Caco-2 (cell line): ENCODE data around the gene CORO2B. TPM values are rescaled to one million over a fixed set of nuclear protein-coding genes. Genes with fewer than 3 reads are reported as not detected.
A peak's percentile ranks its signal among the peaks of the same experiment; 100 is the strongest.

Source experiments
- BruUV-seq: library from RNA; stranded (reverse); fragments of 400-500 nt; replicated peaks from 2 replicates; lab custom pipeline; 2021; lab: Mats Ljungman, UMichigan
- CTCF ChIA-PET: fragments of 300-600 bp; sonication (Branson Sonifier 250); formaldehyde crosslinking; loops from one replicate; lab custom pipeline; 2022; ENCODE audit warnings: antibody characterized with exemption; lab: Charles Lee
- POLR2A ChIA-PET: fragments of 300-600 bp; sonication (Branson Sonifier 250); formaldehyde crosslinking; loops from one replicate; lab custom pipeline; 2022; ENCODE audit warnings: antibody characterized with exemption; lab: Charles Lee
- DNase-seq, 2 experiments: peaks; one replicate each; pipeline versions ENCODE4 v3.0.0 to v3.0.0-alpha.2; 2020 to 2022
- H3K27me3 ChIP-seq: replicated peaks from 2 replicates; pipeline ENCODE4 v1.6.0; 2011; ENCODE audit warnings: low read length; ENCODE audit not compliant: control insufficient read depth, insufficient read depth
- H3K36me3 ChIP-seq: 2 replicates; pipeline ENCODE4 v1.5.1; 2011; ENCODE audit warnings: low read length; ENCODE audit not compliant: control insufficient read depth, insufficient read depth
- H3K4me1 ChIP-seq: fragments of 250-450 bp; sonication (Bioruptor Pico); 2 replicates; pipeline ENCODE4 v1.5.1; 2020; ENCODE audit warnings: mild to moderate bottlenecking
- H3K4me3 ChIP-seq: 2 replicates; pipeline ENCODE4 v1.5.1; 2011; ENCODE audit warnings: low read depth, mild to moderate bottlenecking, control low read depth, low read length
- H3K9me3 ChIP-seq: fragments of 250-450 bp; sonication (Bioruptor Pico); 2 replicates; pipeline ENCODE4 v1.5.1; 2020; ENCODE audit warnings: mild to moderate bottlenecking, moderate library complexity
- H3K27ac Mint-ChIP-seq: one replicate; pipeline ENCODE4 v1.8.0; 2022; ENCODE audit warnings: mixed read lengths; ENCODE audit not compliant: unreplicated experiment
- H3K27me3 Mint-ChIP-seq: one replicate; pipeline ENCODE4 v1.8.0; 2022; ENCODE audit warnings: mixed read lengths; ENCODE audit not compliant: insufficient read depth, unreplicated experiment
- H3K36me3 Mint-ChIP-seq: one replicate; pipeline ENCODE4 v1.8.0; 2022; ENCODE audit warnings: mild to moderate bottlenecking, mixed read lengths; ENCODE audit not compliant: insufficient read depth, unreplicated experiment
- H3K4me1 Mint-ChIP-seq: one replicate; pipeline ENCODE4 v1.8.0; 2022; ENCODE audit warnings: low read depth, mixed read lengths; ENCODE audit not compliant: unreplicated experiment
- H3K4me3 Mint-ChIP-seq: one replicate; pipeline ENCODE4 v1.8.0; 2022; ENCODE audit warnings: mild to moderate bottlenecking, moderate library complexity, mixed read lengths; ENCODE audit not compliant: unreplicated experiment
- H3K9me3 Mint-ChIP-seq: one replicate; pipeline ENCODE4 v1.8.0; 2022; ENCODE audit warnings: mixed read lengths; ENCODE audit not compliant: unreplicated experiment
- CTCF ChIP-seq, 2 experiments: fragments of 200-600 bp in 1 of 2; IDR thresholded peaks; 1 replicate in 1 of 2; 2 replicates in 1 of 2; pipeline versions ENCODE4 v1.5.1 to v1.8.0; 2011 to 2022; ENCODE audit warnings: antibody characterized with exemption in 1 of 2, control low read depth in 1 of 2, inconsistent platforms in 1 of 2, low read depth in 1 of 2, low read length in 1 of 2, mild to moderate bottlenecking in 1 of 2, moderate library complexity in 1 of 2; ENCODE audit not compliant: insufficient read depth in 1 of 2, severe bottlenecking in 1 of 2, unreplicated experiment in 1 of 2
- intact Hi-C: fragments of 100-400 bp; cut with micrococcal nuclease; formaldehyde crosslinking; loops from one replicate; pipeline ENCODE4 v1.10.0; 2022; ENCODE audit not compliant: unreplicated experiment
- total RNA-seq: library from RNA; stranded (reverse); gene quantifications from 2 replicates; pipeline ENCODE4 v1.2.3, GENCODE V29; 2022

The CORO2B gene
- total RNA-seq, 1 experiment from 2014 or later = 0.25 TPM

DNA sequence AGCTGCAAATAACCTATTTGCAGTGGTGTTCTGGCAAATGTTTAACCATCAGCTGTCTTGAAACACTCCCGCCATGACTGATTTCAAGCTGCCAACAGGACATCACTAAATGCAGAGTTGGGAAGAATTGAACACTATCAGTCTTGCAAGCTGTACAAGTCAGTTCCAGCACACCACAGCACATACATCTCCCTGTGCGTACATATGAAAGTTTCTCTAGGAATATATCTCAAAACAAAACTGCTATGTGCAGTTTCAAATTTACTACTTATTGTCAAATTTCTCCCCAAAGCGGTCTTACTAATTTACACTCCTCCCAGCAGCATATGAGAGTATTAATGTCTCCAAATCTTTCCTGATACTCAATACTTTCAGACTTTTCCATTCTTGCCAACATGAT is 30.4 kb upstream of the CORO2B start:
- DNase-seq = no peak
- H3K4me3 ChIP-seq = no peak overlapping the region
- Mint-ChIP-seq H3K4me3 (no peak overlapping the region), H3K36me3 (no peaks in the 10 kb centered on the region), H3K27me3 (peaks cover 13% of the 10 kb centered on the region), H3K27ac (no peak overlapping the region), H3K9me3 (no peaks in the 10 kb centered on the region), H3K4me1 (peaks cover 7% of the 10 kb centered on the region)
- ChIA-PET CTCF (interaction anchor here (1.2 kb wide), 2 partner anchors 125 to 127 kb away, joined by 3 to 5 read pairs; no protein-coding TSS in a partner anchor), POLR2A (no interaction called here)
- TF ChIP-seq CTCF (IDR thresholded peaks at IDR 0.05; ENCODE audit: insufficient read depth in 1 of 2, low read depth in 1 of 2, low read length in 1 of 2, severe bottlenecking in 1 of 2, unreplicated experiment in 1 of 2) = no peak
- intact Hi-C loops = no loop called here
- no peaks in the 10 kb centered on the region for H3K9me3 ChIP-seq
- no peaks in the 10 kb centered on the region for H3K36me3 ChIP-seq
- H3K27me3 ChIP-seq = no peaks in the 10 kb centered on the region
- no TSS peak for BruUV-seq
- no peaks in the 10 kb centered on the region for H3K4me1 ChIP-seq

DNA sequence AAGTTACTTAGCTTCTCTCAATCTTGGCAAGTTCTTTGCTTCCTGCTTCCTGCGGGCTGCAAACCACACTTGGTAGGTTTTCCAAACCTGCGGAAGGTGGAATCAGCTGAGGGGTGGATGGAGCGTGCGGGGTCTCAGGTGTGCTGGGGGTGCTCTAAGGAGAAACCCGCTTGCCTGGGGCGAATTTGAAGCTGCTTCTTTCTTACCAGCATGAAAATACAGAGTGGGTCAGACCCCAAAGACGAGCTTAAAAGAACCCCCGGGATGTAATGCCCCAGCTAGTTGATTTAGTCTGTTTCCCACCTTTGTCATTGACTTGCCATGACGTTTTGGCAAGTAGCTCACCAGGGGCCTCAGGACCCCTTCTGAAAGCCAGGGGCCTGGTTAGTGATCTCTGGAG is 28.8 kb upstream of the CORO2B start:
- H3K9me3 ChIP-seq = no peaks in the 10 kb centered on the region
- intact Hi-C loops = loop anchor here (1.0 to 2.0 kb wide), 3 partner anchors 124 to 375 kb away; no protein-coding TSS in a partner anchor
- H3K36me3 Mint-ChIP-seq = no peaks in the 10 kb centered on the region
- POLR2A ChIA-PET = no interaction called here
- no peak for TF ChIP-seq CTCF (IDR thresholded peaks at IDR 0.05; ENCODE audit: insufficient read depth in 1 of 2, low read depth in 1 of 2, low read length in 1 of 2, severe bottlenecking in 1 of 2, unreplicated experiment in 1 of 2)
- CTCF ChIA-PET = interaction anchor here (1.0 to 1.9 kb wide), 4 partner anchors 10 to 375 kb away, joined by 3 to 22 read pairs (median 8); no protein-coding TSS in a partner anchor
- DNase-seq = no peak
- H3K4me1 Mint-ChIP-seq = no peaks in the 10 kb centered on the region
- H3K4me3 ChIP-seq = no peak overlapping the region
- H3K4me1 ChIP-seq = no peaks in the 10 kb centered on the region
- no peak overlapping the region for H3K27ac Mint-ChIP-seq
- no peaks in the 10 kb centered on the region for H3K9me3 Mint-ChIP-seq
- H3K36me3 ChIP-seq = no peaks in the 10 kb centered on the region
- no peak overlapping the region for H3K4me3 Mint-ChIP-seq
- BruUV-seq = no TSS peak
- H3K27me3 ChIP-seq = no peaks in the 10 kb centered on the region
- H3K27me3 Mint-ChIP-seq = peaks cover 19% of the 10 kb centered on the region

- Histone ChIP-seq H3K4me3 (no peak overlapping the region), H3K36me3 (no peaks in the 10 kb centered on the region), H3K9me3 (no peaks in the 10 kb centered on the region), H3K4me1 (no peaks in the 10 kb centered on the region), H3K27me3 (no peaks in the 10 kb centered on the region)
- no peak overlapping the region for H3K27ac Mint-ChIP-seq
- H3K9me3 Mint-ChIP-seq = no peaks in the 10 kb centered on the region
- H3K27me3 Mint-ChIP-seq = peaks cover 19% of the 10 kb centered on the region
- no peaks in the 10 kb centered on the region for H3K4me1 Mint-ChIP-seq
- intact Hi-C loops = loop anchor here (1.0 to 2.0 kb wide), 3 partner anchors 124 to 375 kb away; no protein-coding TSS in a partner anchor
- ChIA-PET POLR2A (no interaction called here), CTCF (interaction anchor here (1.0 to 1.9 kb wide), 4 partner anchors 9 to 374 kb away, joined by 3 to 22 read pairs (median 8); no protein-coding TSS in a partner anchor)
- H3K4me3 Mint-ChIP-seq = no peak overlapping the region
- peak; percentile 70 to 80 for DNase-seq
- peak; percentile 84 to 89 for TF ChIP-seq CTCF (IDR thresholded peaks at IDR 0.05; ENCODE audit: insufficient read depth in 1 of 2, low read depth in 1 of 2, low read length in 1 of 2, severe bottlenecking in 1 of 2, unreplicated experiment in 1 of 2)
- H3K36me3 Mint-ChIP-seq = no peaks in the 10 kb centered on the region
- no TSS peak for BruUV-seq
These were observed 28.1 kb upstream of the CORO2B start for GRCh38 chr15:68550498-68551295.
